Epidermal melanocyte (primary cell): ENCODE data around the gene DENND4B.
A peak's percentile ranks its signal among the peaks of the same experiment; 100 is the strongest.
"Not testable (repeated sequence)": the region's sequence is repeated elsewhere in the genome, so short reads cannot be mapped to it uniquely, and the experiment has no call there.

Source experiments
- DNase-seq: peaks from one replicate; pipeline ENCODE4 v3.0.0; 2011; ENCODE audit warnings: low spot score; ENCODE audit not compliant: insufficient read length

Gene DENND4B

GRCh38 chr1:153926405-153926804 lies 20.1 kb downstream of the DENND4B start:
- DNase-seq, result no peak

GRCh38 chr1:153922972-153923925 lies 23.3 kb downstream of the DENND4B start, which contains the start of gene GATAD2B:
Gene GATAD2B (minus strand): TSS chr1:153922972. CDS start chr1:153828347, 94,625 bp downstream.
- DNase-seq, result peak; percentile 98

GRCh38 chr1:153922076-153922971 lies 24.2 kb downstream of the DENND4B start:
- DNase-seq, result peak; percentile 18

- DNase-seq, result no peak
Observed at GRCh38 chr1:153921803-153922075, 24.8 kb downstream of the DENND4B start.

- peak; percentile 10 for DNase-seq
Observed at GRCh38 chr1:153921080-153921802, 25.3 kb downstream of the DENND4B start.

- peak; percentile 13 for DNase-seq
Observed at GRCh38 chr1:153919876-153920852, 26.4 kb downstream of the DENND4B start.

GRCh38 chr1:153916297-153916696 lies 30.2 kb downstream of the DENND4B start:
- no peak for DNase-seq

GRCh38 chr1:153912349-153912748 lies 34.2 kb downstream of the DENND4B start:
- no peak for DNase-seq

GRCh38 chr1:153910560-153910959 lies 36.0 kb downstream of the DENND4B start:
- not testable (repeated sequence) for DNase-seq

- DNase-seq, result no peak
Observed at GRCh38 chr1:153908071-153908470, 38.4 kb downstream of the DENND4B start.

GRCh38 chr1:153907134-153907533 lies 39.4 kb downstream of the DENND4B start:
- no peak for DNase-seq

- DNase-seq, result no peak
Observed at GRCh38 chr1:153906396-153906795, 40.1 kb downstream of the DENND4B start.

GRCh38 chr1:153905908-153906307 lies 40.6 kb downstream of the DENND4B start:
- not testable (repeated sequence) for DNase-seq

- no peak for DNase-seq
Observed at GRCh38 chr1:153903841-153904455, 42.6 kb downstream of the DENND4B start.

- DNase-seq, result no peak
Observed at GRCh38 chr1:153899509-153899908, 47.0 kb downstream of the DENND4B start.

- not testable (repeated sequence) for DNase-seq
Observed at GRCh38 chr1:153895866-153896265, 50.7 kb downstream of the DENND4B start.

GRCh38 chr1:153891042-153891441 lies 55.5 kb downstream of the DENND4B start:
- not testable (repeated sequence) for DNase-seq

GRCh38 chr1:153888533-153888932 lies 58.0 kb downstream of the DENND4B start:
- no peak for DNase-seq

GRCh38 chr1:153886127-153886526 lies 60.4 kb downstream of the DENND4B start:
- DNase-seq, result no peak

- no peak for DNase-seq
Observed at GRCh38 chr1:153883223-153883622, 63.3 kb downstream of the DENND4B start.
